Body of pancreas (tissue), 4 donors: ENCODE data around the gene TMSB10. TPM values are rescaled to one million over a fixed set of nuclear protein-coding genes. Genes with fewer than 3 reads are reported as not detected.
"Not testable (repeated sequence)": the region's sequence is repeated elsewhere in the genome, so short reads cannot be mapped to it uniquely, and the experiment has no call there.

Experiments
- ATAC-seq: fragments of 150-250 bp; one replicate; pipeline ENCODE4 v1.9.1; 2016
- DNase-seq, 4 donors: peaks; one replicate each; pipeline ENCODE4 v3.0.0-alpha.2; 2019
- H3K27ac ChIP-seq, 4 donors: fragments of 200-600 bp; sonication (generic); 1 replicate in 3 of 4; 2 replicates in 1 of 4; pipeline versions ENCODE4 v1.5.1 to v1.6.1; 2016 to 2019; ENCODE audit warnings: mild to moderate bottlenecking in 1 of 4, mixed read lengths in 1 of 4, moderate library complexity in 1 of 4
- H3K27me3 ChIP-seq, 2 donors: fragments of 200-600 bp; sonication (generic); one replicate each; pipeline ENCODE4 v1.6.0; 2016; ENCODE audit warnings: mild to moderate bottlenecking in 1 of 2
- H3K36me3 ChIP-seq, 2 donors: fragments of 200-600 bp; sonication (generic); replicated peaks in 1 of 2; 2 replicates each; pipeline ENCODE4 v1.5.1; 2016; ENCODE audit warnings: low read depth in 2 of 2; ENCODE audit not compliant: insufficient read depth in 1 of 2
- H3K4me1 ChIP-seq: fragments of 200-600 bp; sonication (generic); one replicate; pipeline ENCODE4 v1.6.0; 2016
- H3K4me3 ChIP-seq, 2 donors: fragments of 200-600 bp; sonication (generic); 1 replicate in 1 of 2; 2 replicates in 1 of 2; pipeline ENCODE4 v1.5.1; 2016 to 2019
- H3K9me3 ChIP-seq, 3 donors: fragments of 200-600 bp; sonication (generic); 1 replicate in 2 of 3; 2 replicates in 1 of 3; pipeline ENCODE4 v1.5.1; 2016
- CTCF ChIP-seq, 7 experiments: fragments of 450-650 bp in 4 of 7; fragments of 200-600 bp in 3 of 7; sonication (generic) in 3 of 7; IDR thresholded peaks; one replicate each; pipeline ENCODE4 v1.5.1; 2016 to 2019; ENCODE audit warnings: antibody characterized with exemption in 7 of 7
- POLR2A ChIP-seq, 3 donors: fragments of 450-650 bp; IDR thresholded peaks; one replicate each; pipeline ENCODE4 v1.6.1; 2016; ENCODE audit warnings: antibody characterized with exemption in 3 of 3, mild to moderate bottlenecking in 2 of 3
- WGBS, 2 donors: methylation state at CpG; one replicate each; pipeline ENCODE4 v1.1.5; 2017; 5-methylcytosine and 5-hydroxymethylcytosine counted together
- intact Hi-C: fragments of 100-400 bp; cut with DNase I; formaldehyde crosslinking; loops from one replicate; pipeline ENCODE4 v1.15.1; 2023
- total RNA-seq, 2 donors: library from RNA; depleted of rRNA; stranded (reverse); fragments of >200 nt; gene quantifications; one replicate each; pipeline ENCODE4 v1.1.0, GENCODE V29; 2016

TMSB10 gene
- total RNA-seq, 2 donors from 2014 or later = 672 to 866 TPM

- no peak for TF ChIP-seq CTCF (IDR thresholded peaks at IDR 0.05)
- no peak for TF ChIP-seq POLR2A (IDR thresholded peaks at IDR 0.05)
- no peaks in the 10 kb centered on the region for H3K36me3 ChIP-seq
- no peaks in the 10 kb centered on the region for H3K4me1 ChIP-seq
- H3K4me3 ChIP-seq = no peak overlapping the region
- no peak overlapping the region for H3K27ac ChIP-seq
- no peaks in the 10 kb centered on the region for H3K9me3 ChIP-seq
- WGBS, 2 donors = 88 to 95% methylated on average over 4 of the region's 4 CpGs
- intact Hi-C loops = loop anchor here (10.0 kb wide), 1 partner anchor 372 kb away; no protein-coding TSS in a partner anchor
- no peaks in the 10 kb centered on the region for H3K27me3 ChIP-seq
- DNase-seq (no peak), ATAC-seq (no peak)
These were observed 7.5 kb downstream of the TMSB10 start for GRCh38 chr2:84912984-84913383.

GRCh38 chr2:84914334-84914733 lies 8.9 kb downstream of the TMSB10 start:
- intact Hi-C loops = loop anchor here (10.0 kb wide), 1 partner anchor 370 kb away; no protein-coding TSS in a partner anchor
- Histone ChIP-seq H3K27ac (no peak overlapping the region), H3K9me3 (no peaks in the 10 kb centered on the region), H3K36me3 (no peaks in the 10 kb centered on the region), H3K4me1 (no peaks in the 10 kb centered on the region), H3K4me3 (no peak overlapping the region), H3K27me3 (no peaks in the 10 kb centered on the region)
- 70 to 73% methylated on average over 6 of the region's 6 CpGs for WGBS, 2 donors
- no peak for TF ChIP-seq CTCF (IDR thresholded peaks at IDR 0.05)
- no peak for TF ChIP-seq POLR2A (IDR thresholded peaks at IDR 0.05)
- DNase-seq = no peak
- ATAC-seq = no peak

- not testable (repeated sequence) for H3K4me3 ChIP-seq, H3K36me3 ChIP-seq, H3K27ac ChIP-seq, H3K27me3 ChIP-seq, ATAC-seq, H3K9me3 ChIP-seq, DNase-seq, H3K4me1 ChIP-seq
- WGBS, 2 donors = 94 to 96% methylated on average over 24 of the region's 24 CpGs
- intact Hi-C loops = loop anchor here (10.0 kb wide), 1 partner anchor 369 kb away; no protein-coding TSS in a partner anchor
These were observed 10.2 kb downstream of the TMSB10 start for GRCh38 chr2:84915675-84916074.

- H3K27ac ChIP-seq, H3K4me3 ChIP-seq, H3K27me3 ChIP-seq, DNase-seq, H3K9me3 ChIP-seq, ATAC-seq, H3K36me3 ChIP-seq, H3K4me1 ChIP-seq: not testable (repeated sequence)
- intact Hi-C loops = loop anchor here (10.0 kb wide), 1 partner anchor 367 kb away; no protein-coding TSS in a partner anchor
- WGBS, 2 donors = 86% methylated on average over 5 of the region's 5 CpGs
These were observed 12.4 kb downstream of the TMSB10 start for GRCh38 chr2:84917821-84918220.

GRCh38 chr2:84918430-84918829 lies 13.0 kb downstream of the TMSB10 start:
- H3K36me3 ChIP-seq = no peaks in the 10 kb centered on the region
- no peaks in the 10 kb centered on the region for H3K9me3 ChIP-seq
- H3K4me3 ChIP-seq = no peak overlapping the region
- no peak overlapping the region for H3K27ac ChIP-seq
- TF ChIP-seq POLR2A (IDR thresholded peaks at IDR 0.05) (no peak), CTCF (IDR thresholded peaks at IDR 0.05) (no peak)
- no peaks in the 10 kb centered on the region for H3K27me3 ChIP-seq
- DNase-seq (no peak), ATAC-seq (no peak)
- 67 to 70% methylated on average over 2 of the region's 2 CpGs for WGBS, 2 donors
- no peaks in the 10 kb centered on the region for H3K4me1 ChIP-seq
- intact Hi-C loops = loop anchor here (10.0 kb wide), 1 partner anchor 366 kb away; no protein-coding TSS in a partner anchor
